ENCODE data around the gene ZNF697. TPM values are rescaled to one million over a fixed set of nuclear protein-coding genes. Genes with fewer than 3 reads are reported as not detected.
A peak's percentile ranks its signal among the peaks of the same experiment; 100 is the strongest.
"Not testable (repeated sequence)": the region's sequence is repeated elsewhere in the genome, so short reads cannot be mapped to it uniquely, and the experiment has no call there.

The ZNF697 gene
- total RNA-seq, result 13.6 TPM

- H3K27me3 ChIP-seq (ENCODE audit: control insufficient read depth in 3 of 3, insufficient read depth in 3 of 3, low read length in 3 of 3), result no peaks in the 10 kb centered on the region
- H3K4me3 ChIP-seq (ENCODE audit: low read length in 3 of 3), result peak within 1 kb of the TSS; percentile 89 to 95 (median 91)
- H3K4me1 ChIP-seq (ENCODE audit: control insufficient read depth in 3 of 3, insufficient read depth in 3 of 3, low read length in 3 of 3), result peaks cover 6 to 16% (median 11%) of the 10 kb centered on the region in 3 donors
- H3K27ac ChIP-seq (ENCODE audit: low read depth, low read length), result peak within 1 kb of the TSS; percentile 67
- peak within 1 kb of the TSS; percentile 84 to 94 (median 84) for H3K9ac ChIP-seq (ENCODE audit: low read depth in 1 of 3, low read length in 3 of 3)
- H3K36me3 ChIP-seq (ENCODE audit: control insufficient read depth in 3 of 3, insufficient read depth in 3 of 3, low read length in 3 of 3), result no peaks in the 10 kb centered on the region
- no peaks in the 10 kb centered on the region for H3K9me3 ChIP-seq (ENCODE audit: control insufficient read depth in 3 of 3, low read length in 3 of 3)
Observed at GRCh38 chr1:119647734-119648619, at the start of gene ZNF697. TSS of gene ZNF697 (minus strand) at chr1:119648266. CDS start at chr1:119626100, 22,166 bp downstream.

- no peaks in the 10 kb centered on the region for H3K36me3 ChIP-seq (ENCODE audit: control insufficient read depth in 3 of 3, insufficient read depth in 3 of 3, low read length in 3 of 3)
- H3K9me3 ChIP-seq (ENCODE audit: control insufficient read depth in 3 of 3, low read length in 3 of 3), result peaks cover 0 to 4% (median 0%) of the 10 kb centered on the region in 3 donors
- no peak overlapping the region for H3K4me3 ChIP-seq (ENCODE audit: low read length in 3 of 3)
- H3K27ac ChIP-seq (ENCODE audit: low read depth, low read length), result no peak overlapping the region
- H3K27me3 ChIP-seq (ENCODE audit: control insufficient read depth in 3 of 3, insufficient read depth in 3 of 3, low read length in 3 of 3), result no peaks in the 10 kb centered on the region
- H3K9ac ChIP-seq (ENCODE audit: low read depth in 1 of 3, low read length in 3 of 3), result no peak overlapping the region
- no peaks in the 10 kb centered on the region for H3K4me1 ChIP-seq (ENCODE audit: control insufficient read depth in 3 of 3, insufficient read depth in 3 of 3, low read length in 3 of 3)
Observed at GRCh38 chr1:119697598-119697997, 49.5 kb upstream of the ZNF697 start.

- H3K4me1 ChIP-seq (ENCODE audit: control insufficient read depth in 3 of 3, insufficient read depth in 3 of 3, low read length in 3 of 3); H3K27ac ChIP-seq (ENCODE audit: low read depth, low read length); H3K36me3 ChIP-seq (ENCODE audit: control insufficient read depth in 3 of 3, insufficient read depth in 3 of 3, low read length in 3 of 3): not testable (repeated sequence)
Observed at GRCh38 chr1:119696863-119697262, 48.8 kb upstream of the ZNF697 start.

GRCh38 chr1:119689511-119689910 is 41.4 kb upstream of the ZNF697 start:
- Histone ChIP-seq H3K9ac (ENCODE audit: low read depth in 1 of 3, low read length in 3 of 3) (no peak overlapping the region), H3K27me3 (ENCODE audit: control insufficient read depth in 3 of 3, insufficient read depth in 3 of 3, low read length in 3 of 3) (no peaks in the 10 kb centered on the region), H3K9me3 (ENCODE audit: control insufficient read depth in 3 of 3, low read length in 3 of 3) (no peaks in the 10 kb centered on the region), H3K27ac (ENCODE audit: low read depth, low read length) (no peak overlapping the region), H3K36me3 (ENCODE audit: control insufficient read depth in 3 of 3, insufficient read depth in 3 of 3, low read length in 3 of 3) (no peaks in the 10 kb centered on the region), H3K4me1 (ENCODE audit: control insufficient read depth in 3 of 3, insufficient read depth in 3 of 3, low read length in 3 of 3) (no peaks in the 10 kb centered on the region), H3K4me3 (ENCODE audit: low read length in 3 of 3) (no peak overlapping the region)

More at GRCh38 chr1:119696863-119697262, 48.8 kb upstream of the ZNF697 start:
- not testable (repeated sequence) for H3K27me3 ChIP-seq (ENCODE audit: control insufficient read depth in 3 of 3, insufficient read depth in 3 of 3, low read length in 3 of 3); H3K9me3 ChIP-seq (ENCODE audit: control insufficient read depth in 3 of 3, low read length in 3 of 3); H3K4me3 ChIP-seq (ENCODE audit: low read length in 3 of 3); H3K9ac ChIP-seq (ENCODE audit: low read depth in 1 of 3, low read length in 3 of 3)

- Histone ChIP-seq H3K27ac (ENCODE audit: low read depth, low read length) (no peak overlapping the region), H3K9ac (ENCODE audit: low read depth in 1 of 3, low read length in 3 of 3) (no peak overlapping the region), H3K4me1 (ENCODE audit: control insufficient read depth in 3 of 3, insufficient read depth in 3 of 3, low read length in 3 of 3) (no peaks in the 10 kb centered on the region), H3K4me3 (ENCODE audit: low read length in 3 of 3) (no peak overlapping the region), H3K9me3 (ENCODE audit: control insufficient read depth in 3 of 3, low read length in 3 of 3) (no peaks in the 10 kb centered on the region), H3K27me3 (ENCODE audit: control insufficient read depth in 3 of 3, insufficient read depth in 3 of 3, low read length in 3 of 3) (no peaks in the 10 kb centered on the region), H3K36me3 (ENCODE audit: control insufficient read depth in 3 of 3, insufficient read depth in 3 of 3, low read length in 3 of 3) (no peaks in the 10 kb centered on the region)
Observed at GRCh38 chr1:119688810-119689209, 40.7 kb upstream of the ZNF697 start.

- Histone ChIP-seq H3K9me3 (ENCODE audit: control insufficient read depth in 3 of 3, low read length in 3 of 3) (no peaks in the 10 kb centered on the region), H3K27me3 (ENCODE audit: control insufficient read depth in 3 of 3, insufficient read depth in 3 of 3, low read length in 3 of 3) (no peaks in the 10 kb centered on the region), H3K9ac (ENCODE audit: low read depth in 1 of 3, low read length in 3 of 3) (no peak overlapping the region), H3K27ac (ENCODE audit: low read depth, low read length) (no peak overlapping the region), H3K36me3 (ENCODE audit: control insufficient read depth in 3 of 3, insufficient read depth in 3 of 3, low read length in 3 of 3) (no peaks in the 10 kb centered on the region), H3K4me3 (ENCODE audit: low read length in 3 of 3) (no peak overlapping the region), H3K4me1 (ENCODE audit: control insufficient read depth in 3 of 3, insufficient read depth in 3 of 3, low read length in 3 of 3) (no peaks in the 10 kb centered on the region)
Observed at GRCh38 chr1:119687434-119688079, 39.5 kb upstream of the ZNF697 start.

GRCh38 chr1:119686661-119687060 is 38.6 kb upstream of the ZNF697 start:
- Histone ChIP-seq H3K9ac (ENCODE audit: low read depth in 1 of 3, low read length in 3 of 3) (no peak overlapping the region), H3K27me3 (ENCODE audit: control insufficient read depth in 3 of 3, insufficient read depth in 3 of 3, low read length in 3 of 3) (no peaks in the 10 kb centered on the region), H3K4me1 (ENCODE audit: control insufficient read depth in 3 of 3, insufficient read depth in 3 of 3, low read length in 3 of 3) (no peaks in the 10 kb centered on the region), H3K27ac (ENCODE audit: low read depth, low read length) (no peak overlapping the region), H3K4me3 (ENCODE audit: low read length in 3 of 3) (no peak overlapping the region), H3K36me3 (ENCODE audit: control insufficient read depth in 3 of 3, insufficient read depth in 3 of 3, low read length in 3 of 3) (no peaks in the 10 kb centered on the region), H3K9me3 (ENCODE audit: control insufficient read depth in 3 of 3, low read length in 3 of 3) (no peaks in the 10 kb centered on the region)

GRCh38 chr1:119683893-119684292 is 35.8 kb upstream of the ZNF697 start:
- Histone ChIP-seq H3K4me3 (ENCODE audit: low read length in 3 of 3) (no peak overlapping the region), H3K36me3 (ENCODE audit: control insufficient read depth in 3 of 3, insufficient read depth in 3 of 3, low read length in 3 of 3) (no peaks in the 10 kb centered on the region), H3K4me1 (ENCODE audit: control insufficient read depth in 3 of 3, insufficient read depth in 3 of 3, low read length in 3 of 3) (no peaks in the 10 kb centered on the region), H3K9ac (ENCODE audit: low read depth in 1 of 3, low read length in 3 of 3) (no peak overlapping the region), H3K27ac (ENCODE audit: low read depth, low read length) (no peak overlapping the region), H3K27me3 (ENCODE audit: control insufficient read depth in 3 of 3, insufficient read depth in 3 of 3, low read length in 3 of 3) (no peaks in the 10 kb centered on the region), H3K9me3 (ENCODE audit: control insufficient read depth in 3 of 3, low read length in 3 of 3) (no peaks in the 10 kb centered on the region)

- Histone ChIP-seq H3K27me3 (ENCODE audit: control insufficient read depth in 3 of 3, insufficient read depth in 3 of 3, low read length in 3 of 3) (no peaks in the 10 kb centered on the region), H3K9me3 (ENCODE audit: control insufficient read depth in 3 of 3, low read length in 3 of 3) (no peaks in the 10 kb centered on the region), H3K27ac (ENCODE audit: low read depth, low read length) (no peak overlapping the region), H3K4me3 (ENCODE audit: low read length in 3 of 3) (no peak overlapping the region), H3K4me1 (ENCODE audit: control insufficient read depth in 3 of 3, insufficient read depth in 3 of 3, low read length in 3 of 3) (no peaks in the 10 kb centered on the region), H3K36me3 (ENCODE audit: control insufficient read depth in 3 of 3, insufficient read depth in 3 of 3, low read length in 3 of 3) (no peaks in the 10 kb centered on the region), H3K9ac (ENCODE audit: low read depth in 1 of 3, low read length in 3 of 3) (no peak overlapping the region)
Observed at GRCh38 chr1:119682141-119682540, 34.1 kb upstream of the ZNF697 start.

GRCh38 chr1:119681560-119681959 is 33.5 kb upstream of the ZNF697 start:
- H3K27me3 ChIP-seq (ENCODE audit: control insufficient read depth in 3 of 3, insufficient read depth in 3 of 3, low read length in 3 of 3), result no peaks in the 10 kb centered on the region
- H3K4me3 ChIP-seq (ENCODE audit: low read length in 3 of 3), result no peak overlapping the region
- H3K27ac ChIP-seq (ENCODE audit: low read depth, low read length), result no peak overlapping the region
- no peak overlapping the region for H3K9ac ChIP-seq (ENCODE audit: low read depth in 1 of 3, low read length in 3 of 3)
- H3K9me3 ChIP-seq (ENCODE audit: control insufficient read depth in 3 of 3, low read length in 3 of 3), result no peaks in the 10 kb centered on the region
- no peaks in the 10 kb centered on the region for H3K36me3 ChIP-seq (ENCODE audit: control insufficient read depth in 3 of 3, insufficient read depth in 3 of 3, low read length in 3 of 3)
- H3K4me1 ChIP-seq (ENCODE audit: control insufficient read depth in 3 of 3, insufficient read depth in 3 of 3, low read length in 3 of 3), result no peaks in the 10 kb centered on the region
